Right lobe of liver (tissue), 6 donors: ENCODE results near the gene RAB10. TPM values are rescaled to one million over a fixed set of nuclear protein-coding genes. Genes with fewer than 3 reads are reported as not detected.

Experiments used
- ATAC-seq, 4 donors: fragments of 200-7000 bp; cut with Tn5 transposase; one replicate each; pipeline ENCODE4 v1.9.1; 2020; ENCODE audit warnings: mild to moderate bottlenecking in 4 of 4, moderate library complexity in 4 of 4
- DNase-seq, 3 donors: peaks; one replicate each; pipeline ENCODE4 v3.0.0-alpha.2; 2020
- H3K27ac ChIP-seq, 3 donors: fragments of 200-600 bp; one replicate each; pipeline ENCODE4 v1.8.0; 2022
- H3K27me3 ChIP-seq, 2 donors: fragments of 200-600 bp; one replicate each; pipeline ENCODE4 v1.8.0; 2022
- H3K36me3 ChIP-seq, 4 donors: fragments of 200-600 bp; sonication (generic) in 1 of 4; one replicate each; pipeline versions ENCODE4 v1.5.1 to v1.8.0; 2017 to 2022; ENCODE audit warnings: control low read depth in 1 of 4
- H3K4me1 ChIP-seq, 4 donors: fragments of 200-600 bp; sonication (generic) in 1 of 4; one replicate each; pipeline versions ENCODE4 v1.5.1 to v1.8.0; 2017 to 2022; ENCODE audit warnings: control low read depth in 1 of 4
- H3K4me3 ChIP-seq, 3 donors: fragments of 200-600 bp; one replicate each; pipeline ENCODE4 v1.8.0; 2022
- H3K9me3 ChIP-seq, 4 donors: fragments of 200-600 bp; sonication (generic) in 1 of 4; one replicate each; pipeline versions ENCODE4 v1.5.1 to v1.8.0; 2017 to 2022; ENCODE audit warnings: control low read depth in 1 of 4
- POLR2A ChIP-seq: fragments of 450-650 bp; IDR thresholded peaks from one replicate; pipeline ENCODE4 v1.6.1; 2017; ENCODE audit warnings: antibody characterized with exemption, mild to moderate bottlenecking
- WGBS: methylation state at CpG from one replicate; pipeline ENCODE4 v1.1.6; 2018; ENCODE audit warnings: low coverage, low lambda C conversion rate; ENCODE audit not compliant: insufficient coverage; ENCODE audit errors: missing lambda C conversion rate; 5-methylcytosine and 5-hydroxymethylcytosine counted together
- intact Hi-C, 2 donors: fragments of 100-400 bp; cut with DNase I; formaldehyde crosslinking; loops; one replicate each; pipeline versions ENCODE4 v1.11.2 to v1.14.1; 2022
- total RNA-seq, 6 experiments: library from RNA; depleted of rRNA in 2 of 6; stranded (reverse); fragments of >200 nt in 2 of 6; fragmentation: NEBNext Ultra II Directional in 3 of 6; extraction: Animal tissue kit (Norgen Biotek cat#: 25700) in 3 of 6; gene quantifications; one replicate each; pipeline versions ENCODE4 v1.1.0 to v1.2.4, GENCODE V29; 2016 to 2023
- TF ChIP-seq, protein P1 (sequence below), 4 donors: fragments of 200-600 bp in 3 of 4; fragments of 450-650 bp in 1 of 4; IDR thresholded peaks; one replicate each; pipeline versions ENCODE4 v1.5.1 to v1.8.0; 2016 to 2022; ENCODE audit warnings: antibody characterized with exemption in 4 of 4, mild to moderate bottlenecking in 2 of 4
- donor health status: DM: no; HTN: yes; CAD: no.
- donor health status: DM: no; HTN: no; CAD: no.
- donor health status: DM: no; HTN: no; CAD: no.
- donor health status: DM: no; HTN: yes; CAD: no.
- donor health status: DM: no; HTN: yes; CAD: no.

Gene RAB10
- total RNA-seq, 6 experiments from 2014 or later, result 41.6 to 95.1 (median 70.6) TPM

DNA sequence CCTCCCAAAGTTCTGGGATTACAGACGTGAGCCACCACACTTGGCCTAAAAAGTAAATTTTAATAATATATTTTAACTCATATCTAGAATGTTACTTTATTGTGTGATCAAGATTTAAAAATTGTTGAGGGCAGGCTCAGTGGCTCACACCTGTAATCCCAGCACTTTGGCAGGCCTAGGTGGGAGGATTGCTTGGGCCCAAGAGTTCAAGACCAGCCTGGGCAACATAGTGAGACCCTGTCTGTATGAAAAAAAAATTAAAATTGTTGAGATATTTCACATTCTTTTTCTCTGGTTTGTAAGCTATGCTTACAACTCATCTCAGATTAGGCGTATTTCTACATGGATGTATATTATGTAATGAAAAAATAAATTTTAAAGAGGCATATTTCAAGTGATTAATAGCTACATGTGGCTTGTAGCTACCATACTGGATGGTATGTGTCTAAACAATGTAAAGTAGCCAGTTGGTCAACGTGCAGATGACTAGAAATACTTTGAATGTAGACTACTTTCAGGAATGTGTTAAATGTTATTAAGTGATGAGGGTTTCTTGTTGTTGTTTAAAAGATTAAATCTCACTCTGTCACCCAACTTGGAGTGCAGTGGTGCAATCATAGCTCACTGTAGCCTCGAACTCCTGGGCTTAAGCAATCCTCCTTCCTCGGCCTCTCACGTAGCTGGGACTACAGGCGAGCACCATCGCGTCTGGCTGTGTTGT, 5.9 kb downstream of the RAB10 start:
- ATAC-seq, result no peak
- Histone ChIP-seq H3K9me3 (no peaks in the 10 kb centered on the region), H3K4me3 (no peak overlapping the region), H3K27ac (no peak overlapping the region), H3K36me3 (no peaks in the 10 kb centered on the region), H3K4me1 (peaks cover 0 to 35% (median 11%) of the 10 kb centered on the region in 4 donors), H3K27me3 (no peaks in the 10 kb centered on the region)
- 56% methylated on average over 3 of the region's 9 CpGs for WGBS
- TF ChIP-seq POLR2A, result no peak
- TF ChIP-seq, protein P1, sequence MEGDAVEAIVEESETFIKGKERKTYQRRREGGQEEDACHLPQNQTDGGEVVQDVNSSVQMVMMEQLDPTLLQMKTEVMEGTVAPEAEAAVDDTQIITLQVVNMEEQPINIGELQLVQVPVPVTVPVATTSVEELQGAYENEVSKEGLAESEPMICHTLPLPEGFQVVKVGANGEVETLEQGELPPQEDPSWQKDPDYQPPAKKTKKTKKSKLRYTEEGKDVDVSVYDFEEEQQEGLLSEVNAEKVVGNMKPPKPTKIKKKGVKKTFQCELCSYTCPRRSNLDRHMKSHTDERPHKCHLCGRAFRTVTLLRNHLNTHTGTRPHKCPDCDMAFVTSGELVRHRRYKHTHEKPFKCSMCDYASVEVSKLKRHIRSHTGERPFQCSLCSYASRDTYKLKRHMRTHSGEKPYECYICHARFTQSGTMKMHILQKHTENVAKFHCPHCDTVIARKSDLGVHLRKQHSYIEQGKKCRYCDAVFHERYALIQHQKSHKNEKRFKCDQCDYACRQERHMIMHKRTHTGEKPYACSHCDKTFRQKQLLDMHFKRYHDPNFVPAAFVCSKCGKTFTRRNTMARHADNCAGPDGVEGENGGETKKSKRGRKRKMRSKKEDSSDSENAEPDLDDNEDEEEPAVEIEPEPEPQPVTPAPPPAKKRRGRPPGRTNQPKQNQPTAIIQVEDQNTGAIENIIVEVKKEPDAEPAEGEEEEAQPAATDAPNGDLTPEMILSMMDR (IDR thresholded peaks at IDR 0.05), result no peak
- intact Hi-C loops, result no loop called here
- DNase-seq, result no peak

DNA sequence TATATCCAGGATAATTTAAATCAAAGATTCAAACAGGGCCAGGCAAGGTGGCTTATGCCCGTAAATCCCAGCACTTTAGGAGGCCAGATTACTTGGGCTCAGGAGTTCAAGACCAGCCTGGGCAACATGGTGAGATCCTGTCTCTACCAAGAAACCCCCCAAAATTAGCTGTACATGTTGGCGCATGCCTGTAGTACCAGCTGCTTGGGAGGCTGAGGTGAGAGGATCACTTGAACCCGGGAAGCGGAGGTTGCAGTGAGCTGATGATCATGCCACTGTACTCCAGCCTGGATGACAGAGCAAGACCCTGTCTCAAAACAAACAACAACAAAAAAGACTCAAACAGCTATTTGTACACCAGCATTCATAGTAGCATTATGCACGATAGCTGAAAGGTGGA, 9.2 kb downstream of the RAB10 start:
- 81% methylated on average over 4 of the region's 5 CpGs for WGBS
- no peaks in the 10 kb centered on the region for H3K27me3 ChIP-seq
- peak overlapping the region in 2 of 3 donors; percentile 85 to 90 for H3K27ac ChIP-seq
- H3K4me1 ChIP-seq, result peaks cover 0 to 17% (median 5%) of the 10 kb centered on the region in 4 donors
- H3K4me3 ChIP-seq, result no peak overlapping the region
- H3K36me3 ChIP-seq, result no peaks in the 10 kb centered on the region
- no peak for ATAC-seq
- intact Hi-C loops, result no loop called here
- TF ChIP-seq, protein P1 (IDR thresholded peaks at IDR 0.05), result no peak
- no peak for TF ChIP-seq POLR2A
- DNase-seq, result no peak
- no peaks in the 10 kb centered on the region for H3K9me3 ChIP-seq

DNA sequence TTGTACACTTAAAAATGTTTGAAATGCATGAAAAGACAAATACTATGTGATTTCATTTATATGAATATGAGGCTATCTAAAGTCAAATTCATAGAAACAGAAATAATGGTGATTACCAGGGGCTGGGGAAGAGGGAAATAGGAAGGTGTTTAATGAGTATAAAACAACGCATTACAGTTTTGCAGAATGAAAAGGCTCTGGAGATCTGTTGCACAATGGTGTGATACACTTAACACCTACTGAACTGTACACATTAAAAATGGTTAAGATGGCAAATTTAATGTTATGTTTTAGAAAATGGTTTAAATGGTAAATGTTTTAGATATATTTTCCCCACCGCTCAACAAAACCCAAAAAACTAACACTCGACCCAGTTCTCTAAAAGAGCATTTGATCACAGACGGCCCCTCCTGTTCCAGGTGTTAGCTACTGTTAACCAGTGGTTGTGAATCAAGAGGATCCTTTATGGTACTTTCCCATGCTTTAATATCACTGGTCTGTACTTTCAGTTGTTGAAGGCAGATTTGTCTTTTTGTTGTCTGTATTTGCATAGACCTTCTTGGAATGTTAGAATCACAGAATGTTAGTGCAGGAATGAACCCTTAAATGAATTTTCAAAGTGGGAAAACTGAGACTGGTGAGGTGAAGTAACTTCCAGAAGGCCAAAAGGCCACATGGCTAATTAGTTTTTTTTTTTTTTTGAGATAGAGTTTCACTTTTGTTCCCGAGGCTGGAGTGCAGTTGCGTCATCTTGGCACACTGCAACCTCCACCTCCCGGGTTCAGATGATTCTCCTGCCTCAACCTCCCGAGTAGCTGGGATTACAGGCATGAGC, 10.2 kb downstream of the RAB10 start:
- 19% methylated on average over 8 of the region's 8 CpGs for WGBS
- no peaks in the 10 kb centered on the region for H3K9me3 ChIP-seq
- ATAC-seq, result peak; percentile 81 to 94 (median 88)
- TF ChIP-seq, protein P1 (IDR thresholded peaks at IDR 0.05), result no peak
- no peak for TF ChIP-seq POLR2A
- DNase-seq, result peak; percentile 71 to 75 (median 72)
- H3K27ac ChIP-seq, result peak overlapping the region; percentile 76 to 90 (median 85)
- peaks cover 0 to 17% (median 5%) of the 10 kb centered on the region in 4 donors for H3K4me1 ChIP-seq
- H3K27me3 ChIP-seq, result no peaks in the 10 kb centered on the region
- no peaks in the 10 kb centered on the region for H3K36me3 ChIP-seq
- intact Hi-C loops, result no loop called here
- H3K4me3 ChIP-seq, result peak overlapping the region in 1 of 3 donors; percentile 16

DNA sequence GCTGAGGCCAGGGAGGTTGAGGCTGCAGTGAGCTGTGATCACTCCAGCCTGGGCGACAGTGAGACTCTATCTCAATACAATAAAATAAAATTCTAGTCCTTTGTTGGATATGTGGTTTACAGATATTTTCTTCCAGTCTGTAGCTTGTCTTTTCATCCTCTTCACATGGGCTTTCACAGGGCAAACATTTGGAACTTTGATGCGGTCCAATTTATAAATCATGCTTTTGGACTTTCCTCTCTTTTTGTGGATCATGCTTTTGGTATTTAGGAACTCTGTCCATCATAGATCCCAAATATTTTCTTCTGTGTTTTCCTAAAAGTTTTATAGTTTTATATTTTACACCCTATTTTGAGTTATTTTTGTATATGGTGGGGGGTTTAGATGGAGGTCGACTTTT, 14.9 kb downstream of the RAB10 start:
- no peak for DNase-seq
- intact Hi-C loops, result no loop called here
- H3K9me3 ChIP-seq, result no peaks in the 10 kb centered on the region
- no peaks in the 10 kb centered on the region for H3K27me3 ChIP-seq
- WGBS, result 75% methylated on average over 3 of the region's 3 CpGs
- ATAC-seq, result no peak
- H3K4me1 ChIP-seq, result peaks cover 0 to 9% (median 2%) of the 10 kb centered on the region in 4 donors
- TF ChIP-seq POLR2A, result no peak
- TF ChIP-seq, protein P1 (IDR thresholded peaks at IDR 0.05), result no peak
- H3K27ac ChIP-seq, result no peak overlapping the region
- H3K4me3 ChIP-seq, result no peak overlapping the region
- no peaks in the 10 kb centered on the region for H3K36me3 ChIP-seq
